H9 (cell line): ENCODE measurements around the gene TTLL4. TPM values are rescaled to one million over a fixed set of nuclear protein-coding genes. Genes with fewer than 3 reads are reported as not detected.

Source experiments
- DNase-seq: peaks from one replicate; pipeline ENCODE4 v3.0.0-alpha.2; 2017
- H2AFZ ChIP-seq: one replicate; pipeline ENCODE4 v1.6.1; 2013; ENCODE audit warnings: mild to moderate bottlenecking, low read length, control low read depth, moderate library complexity
- H2AK5ac ChIP-seq: 2 replicates; pipeline ENCODE4 v1.6.1; 2013; ENCODE audit warnings: low read length, control low read depth, mixed read lengths; ENCODE audit not compliant: insufficient read length
- H2BK120ac ChIP-seq: one replicate; pipeline ENCODE4 v1.6.1; 2013; ENCODE audit warnings: low read depth, mild to moderate bottlenecking, low read length, control low read depth, inconsistent platforms; ENCODE audit not compliant: poor library complexity, severe bottlenecking
- H2BK12ac ChIP-seq: 2 replicates; pipeline ENCODE4 v1.6.1; 2013; ENCODE audit warnings: low read length, control low read depth, mixed read lengths, low read depth; ENCODE audit not compliant: insufficient read length
- H2BK15ac ChIP-seq: 2 replicates; pipeline ENCODE4 v1.6.1; 2013; ENCODE audit warnings: low read depth, low read length, control low read depth
- H2BK20ac ChIP-seq: one replicate; pipeline ENCODE4 v1.6.1; 2013; ENCODE audit warnings: low read depth, mild to moderate bottlenecking, low read length, control low read depth, inconsistent platforms; ENCODE audit not compliant: poor library complexity, severe bottlenecking
- H2BK5ac ChIP-seq: 2 replicates; pipeline ENCODE4 v1.6.1; 2013; ENCODE audit warnings: low read length, control low read depth, mixed read lengths; ENCODE audit not compliant: insufficient read length
- H3K14ac ChIP-seq: 2 replicates; pipeline ENCODE4 v1.6.1; 2013; ENCODE audit warnings: low read length, control low read depth; ENCODE audit not compliant: insufficient read depth
- H3K18ac ChIP-seq: 2 replicates; pipeline ENCODE4 v1.6.1; 2013; ENCODE audit warnings: low read depth, mild to moderate bottlenecking, mixed read lengths, low read length, control low read depth; ENCODE audit not compliant: insufficient read length
- H3K23ac ChIP-seq: 2 replicates; pipeline ENCODE4 v1.6.1; 2013; ENCODE audit warnings: low read length, control low read depth, mixed read lengths, low read depth; ENCODE audit not compliant: insufficient read length
- H3K23me2 ChIP-seq: 2 replicates; pipeline ENCODE4 v1.6.1; 2013; ENCODE audit warnings: low read depth, mild to moderate bottlenecking, mixed read lengths, low read length, control low read depth; ENCODE audit not compliant: insufficient read length, poor library complexity, severe bottlenecking
- H3K27ac ChIP-seq: 2 replicates; pipeline ENCODE4 v1.5.1; 2013; ENCODE audit warnings: low read length, control low read depth, mixed read lengths, low read depth; ENCODE audit not compliant: insufficient read length
- H3K27me3 ChIP-seq: 2 replicates; pipeline ENCODE4 v1.6.1; 2013; ENCODE audit warnings: low read length, control low read depth, inconsistent platforms; ENCODE audit not compliant: insufficient read depth
- H3K4ac ChIP-seq: 2 replicates; pipeline ENCODE4 v1.6.1; 2013; ENCODE audit warnings: low read depth, mild to moderate bottlenecking, control low read depth, inconsistent platforms, low read length, moderate library complexity
- H3K4me1 ChIP-seq: 2 replicates; pipeline ENCODE4 v1.6.1; 2013; ENCODE audit warnings: low read length, control low read depth, inconsistent platforms; ENCODE audit not compliant: insufficient read depth
- H3K4me2 ChIP-seq: 2 replicates; pipeline ENCODE4 v1.6.1; 2013; ENCODE audit warnings: low read length, control low read depth, mixed read lengths; ENCODE audit not compliant: insufficient read length, insufficient read depth
- H3K56ac ChIP-seq: 2 replicates; pipeline ENCODE4 v1.6.1; 2013; ENCODE audit warnings: low read depth, mild to moderate bottlenecking, mixed read lengths, low read length, control low read depth; ENCODE audit not compliant: insufficient read length
- H3K79me1 ChIP-seq: 2 replicates; pipeline ENCODE4 v1.6.1; 2013; ENCODE audit warnings: low read depth, mild to moderate bottlenecking, moderate library complexity, low read length, control low read depth, inconsistent platforms; ENCODE audit not compliant: insufficient read depth, poor library complexity, severe bottlenecking
- H3K79me2 ChIP-seq: 2 replicates; pipeline ENCODE4 v1.6.1; 2013; ENCODE audit warnings: low read length, control low read depth, inconsistent platforms; ENCODE audit not compliant: insufficient read depth
- H3K9ac ChIP-seq: 2 replicates; pipeline ENCODE4 v1.6.1; 2013; ENCODE audit warnings: low read length, control low read depth, mixed read lengths; ENCODE audit not compliant: insufficient read length; ENCODE audit errors: extremely low read depth
- H3K9me3 ChIP-seq: one replicate; pipeline ENCODE4 v1.6.1; 2013; ENCODE audit warnings: low read depth, low read length, inconsistent platforms; ENCODE audit not compliant: control insufficient read depth
- H3T11ph ChIP-seq: one replicate; pipeline ENCODE4 v1.6.1; 2013; ENCODE audit warnings: mild to moderate bottlenecking, low read length, control low read depth, inconsistent platforms
- H4K20me1 ChIP-seq: one replicate; pipeline ENCODE4 v1.6.1; 2013; ENCODE audit not compliant: control insufficient read depth, insufficient read length, insufficient read depth
- H4K5ac ChIP-seq: 2 replicates; pipeline ENCODE4 v1.6.1; 2013; ENCODE audit warnings: low read depth, mild to moderate bottlenecking, mixed read lengths, low read length, control low read depth; ENCODE audit not compliant: insufficient read length
- H4K8ac ChIP-seq: replicated peaks from 2 replicates; pipeline ENCODE4 v1.6.1; 2013; ENCODE audit warnings: low read length, control low read depth, mixed read lengths, low read depth; ENCODE audit not compliant: insufficient read length
- H4K91ac ChIP-seq: 2 replicates; pipeline ENCODE4 v1.6.1; 2013; ENCODE audit warnings: low read depth, mild to moderate bottlenecking, moderate library complexity, mixed read lengths, low read length, control low read depth; ENCODE audit not compliant: insufficient read length
- H3K27ac Mint-ChIP-seq, 3 experiments: 2 replicates in 2 of 3; 3 replicates in 1 of 3; pipeline ENCODE4 v1.8.0; 2020 to 2021; ENCODE audit warnings: mixed read lengths in 3 of 3, mild to moderate bottlenecking in 1 of 3, moderate library complexity in 1 of 3
- H3K27me3 Mint-ChIP-seq: 2 replicates; pipeline ENCODE4 v1.8.0; 2021; ENCODE audit warnings: low read depth, mild to moderate bottlenecking, moderate library complexity, mixed read lengths
- H3K36me3 Mint-ChIP-seq, 3 experiments: 2 replicates in 2 of 3; 3 replicates in 1 of 3; pipeline ENCODE4 v1.8.0; 2020 to 2021; ENCODE audit warnings: low read depth in 3 of 3, mixed read lengths in 3 of 3; ENCODE audit not compliant: insufficient read depth in 1 of 3
- H3K4me1 Mint-ChIP-seq, 2 experiments: 2 replicates each; pipeline ENCODE4 v1.8.0; 2020; ENCODE audit warnings: mixed read lengths in 2 of 2
- H3K4me3 Mint-ChIP-seq, 2 experiments: 2 replicates in 1 of 2; 3 replicates in 1 of 2; pipeline ENCODE4 v1.8.0; 2020 to 2021; ENCODE audit warnings: mild to moderate bottlenecking in 2 of 2, mixed read lengths in 2 of 2, moderate library complexity in 1 of 2
- H3K9me3 Mint-ChIP-seq, 2 experiments: 2 replicates in 1 of 2; 3 replicates in 1 of 2; pipeline ENCODE4 v1.8.0; 2020; ENCODE audit warnings: mild to moderate bottlenecking in 2 of 2, mixed read lengths in 2 of 2, moderate library complexity in 1 of 2
- WGBS: extraction: QIAGEN DNeasy Blood & Tissue Kit; methylation state at CpG from one replicate; pipeline ENCODE4 v1.1.7; 2013; ENCODE audit warnings: missing lambda C conversion rate, low lambda C conversion rate, mixed read lengths; ENCODE audit not compliant: insufficient read length; ENCODE audit errors: extremely low coverage; 5-methylcytosine and 5-hydroxymethylcytosine counted together
- total RNA-seq: library from RNA; stranded (reverse); gene quantifications from 2 replicates; pipeline ENCODE4 v1.2.1, GENCODE V29; 2021
- TF ChIP-seq, protein P1 (sequence below): fragments of 200-600 bp; sonication (generic); conservative IDR thresholded peaks from 3 replicates; pipeline ENCODE4 v1.8.0; 2021; ENCODE audit warnings: antibody characterized with exemption, mild to moderate bottlenecking

Gene TTLL4
- total RNA-seq, 1 experiment from 2014 or later, result 96.4 TPM

GRCh38 chr2:218785103-218785502 lies 74.5 kb downstream of the TTLL4 start:
- TF ChIP-seq, protein P1, sequence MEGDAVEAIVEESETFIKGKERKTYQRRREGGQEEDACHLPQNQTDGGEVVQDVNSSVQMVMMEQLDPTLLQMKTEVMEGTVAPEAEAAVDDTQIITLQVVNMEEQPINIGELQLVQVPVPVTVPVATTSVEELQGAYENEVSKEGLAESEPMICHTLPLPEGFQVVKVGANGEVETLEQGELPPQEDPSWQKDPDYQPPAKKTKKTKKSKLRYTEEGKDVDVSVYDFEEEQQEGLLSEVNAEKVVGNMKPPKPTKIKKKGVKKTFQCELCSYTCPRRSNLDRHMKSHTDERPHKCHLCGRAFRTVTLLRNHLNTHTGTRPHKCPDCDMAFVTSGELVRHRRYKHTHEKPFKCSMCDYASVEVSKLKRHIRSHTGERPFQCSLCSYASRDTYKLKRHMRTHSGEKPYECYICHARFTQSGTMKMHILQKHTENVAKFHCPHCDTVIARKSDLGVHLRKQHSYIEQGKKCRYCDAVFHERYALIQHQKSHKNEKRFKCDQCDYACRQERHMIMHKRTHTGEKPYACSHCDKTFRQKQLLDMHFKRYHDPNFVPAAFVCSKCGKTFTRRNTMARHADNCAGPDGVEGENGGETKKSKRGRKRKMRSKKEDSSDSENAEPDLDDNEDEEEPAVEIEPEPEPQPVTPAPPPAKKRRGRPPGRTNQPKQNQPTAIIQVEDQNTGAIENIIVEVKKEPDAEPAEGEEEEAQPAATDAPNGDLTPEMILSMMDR, result no peak
- H3K23me2 ChIP-seq, result peaks cover 14% of the 10 kb centered on the region
- no peak overlapping the region for H2BK12ac ChIP-seq
- peaks cover 11 to 20% of the 10 kb centered on the region in 2 experiments for H3K4me1 Mint-ChIP-seq
- H2BK15ac ChIP-seq, result no peak overlapping the region
- no peak overlapping the region for H3K4me3 Mint-ChIP-seq
- no peaks in the 10 kb centered on the region for H3K79me2 ChIP-seq
- H3K14ac ChIP-seq, result no peak overlapping the region
- H3K56ac ChIP-seq, result no peak overlapping the region
- H2BK20ac ChIP-seq, result no peak overlapping the region
- no peak overlapping the region for H2BK120ac ChIP-seq
- H3K4me2 ChIP-seq, result no peak overlapping the region
- H3K27ac Mint-ChIP-seq, result no peak overlapping the region
- H4K8ac ChIP-seq, result no peak overlapping the region
- H2AFZ ChIP-seq, result no peak overlapping the region
- H3K27me3 ChIP-seq, result peaks cover 4% of the 10 kb centered on the region; the same call in 1 of the 2 replicates
- H3K4me1 ChIP-seq, result no peaks in the 10 kb centered on the region
- no peak overlapping the region for H2AK5ac ChIP-seq
- no peak overlapping the region for H3K18ac ChIP-seq
- no peaks in the 10 kb centered on the region for H4K20me1 ChIP-seq
- H3K9me3 ChIP-seq, result no peaks in the 10 kb centered on the region
- H3K27me3 Mint-ChIP-seq, result peaks cover 42% of the 10 kb centered on the region
- no CpG with 5 or more reads among the region's 1 CpG for WGBS
- H3K27ac ChIP-seq, result no peak overlapping the region
- no peak overlapping the region for H3K23ac ChIP-seq
- no peak overlapping the region for H4K91ac ChIP-seq
- no peak overlapping the region for H2BK5ac ChIP-seq
- H3K9me3 Mint-ChIP-seq, result no peaks in the 10 kb centered on the region
- 0 out of 7 replicates have a peak, but pooled peaks cover 0 to 1% (median 0%) of the 10 kb centered on the region in 3 experiments for H3K36me3 Mint-ChIP-seq
- no peak overlapping the region for H3K9ac ChIP-seq
- DNase-seq, result no peak
- H3K79me1 ChIP-seq, result no peaks in the 10 kb centered on the region
- H3T11ph ChIP-seq, result no peak overlapping the region
- H3K4ac ChIP-seq, result no peak overlapping the region
- H4K5ac ChIP-seq, result no peak overlapping the region
